GM19035 (cell line): ENCODE data around the gene HNRNPUL1.
A peak's percentile ranks its signal among the peaks of the same experiment; 100 is the strongest.

Experiments used
- ATAC-seq: cut with Tn5 transposase; IDR thresholded peaks from one replicate; pipeline ENCODE4 v1.9.1; 2021; ENCODE audit not compliant: unreplicated experiment

Gene HNRNPUL1

GRCh38 chr19:41351339-41352245, 87.4 kb downstream of the HNRNPUL1 start:
- peak; percentile 47 for ATAC-seq

DNA sequence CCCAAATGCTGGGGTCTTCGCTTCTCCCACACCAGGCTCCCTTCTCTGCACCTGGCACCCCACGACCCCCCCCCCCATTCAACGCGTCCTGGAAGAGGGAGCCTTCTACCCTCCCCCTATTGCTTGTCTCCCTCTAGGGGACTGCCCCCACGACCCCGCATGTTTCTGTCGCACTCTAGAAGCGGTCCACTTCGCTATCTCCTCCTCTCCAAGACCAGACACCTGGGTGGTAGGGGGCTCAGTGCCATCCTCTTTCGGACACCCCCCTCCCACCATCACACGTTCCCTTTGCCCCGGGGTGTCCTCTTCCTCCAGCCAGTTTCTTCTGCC, 88.1 kb downstream of the HNRNPUL1 start:
- ATAC-seq: no peak

- no peak for ATAC-seq
These were observed 88.7 kb downstream of the HNRNPUL1 start for GRCh38 chr19:41352609-41353465.

- peak; percentile 46 for ATAC-seq
These were observed 89.5 kb downstream of the HNRNPUL1 start, which contains the start of gene TGFB1 for GRCh38 chr19:41353466-41354342. Gene TGFB1 (minus strand): TSS chr19:41353922. CDS start chr19:41353044, 878 bp downstream.

- no peak for ATAC-seq
These were observed 90.3 kb downstream of the HNRNPUL1 start for GRCh38 chr19:41354343-41354953.

DNA sequence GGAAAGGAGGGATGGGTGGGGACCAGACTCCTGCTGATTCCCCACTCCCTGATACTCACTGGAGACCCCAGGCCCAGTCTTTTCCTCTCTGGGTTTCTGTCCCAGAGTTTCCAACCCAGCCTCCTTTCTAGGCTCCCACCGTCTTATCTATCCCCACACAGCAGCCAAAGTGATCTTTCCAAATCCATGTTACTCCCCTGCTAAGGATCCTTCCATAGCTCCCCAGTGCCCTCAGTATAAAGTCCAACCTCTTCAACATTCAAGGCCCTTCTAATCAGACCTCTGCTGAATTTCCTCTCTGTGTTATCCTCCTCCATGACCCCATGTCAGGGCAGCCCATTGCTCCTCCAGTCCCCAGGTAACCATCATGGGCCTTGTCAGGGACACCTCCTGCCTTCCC, 90.9 kb downstream of the HNRNPUL1 start:
- ATAC-seq: no peak

DNA sequence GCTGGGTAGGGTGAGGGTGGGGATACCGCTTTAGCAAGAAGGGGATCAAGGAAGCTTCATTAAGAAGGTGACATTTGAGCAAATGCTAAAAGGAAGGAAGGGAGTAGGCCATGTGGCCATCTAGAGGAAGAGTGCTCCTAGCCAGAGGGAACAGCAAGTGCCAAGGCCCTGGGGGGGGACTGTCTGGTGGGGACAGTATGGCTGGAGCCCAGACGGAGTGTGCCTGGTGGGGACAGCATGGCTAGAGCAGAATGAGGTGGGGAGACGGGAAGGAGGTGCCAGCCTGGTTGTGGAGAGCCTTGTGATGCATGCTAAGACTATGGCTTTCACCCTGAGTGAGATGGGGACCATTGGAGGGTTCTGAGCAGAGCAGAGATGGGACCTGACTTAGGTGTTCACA, 91.6 kb downstream of the HNRNPUL1 start:
- no peak for ATAC-seq

GRCh38 chr19:41356984-41357739, 93.0 kb downstream of the HNRNPUL1 start:
- ATAC-seq: no peak
